ENCODE results near the gene ADCY10.
"Not testable (repeated sequence)": the region's sequence is repeated elsewhere in the genome, so short reads cannot be mapped to it uniquely, and the experiment has no call there.

ADCY10 gene

DNA sequence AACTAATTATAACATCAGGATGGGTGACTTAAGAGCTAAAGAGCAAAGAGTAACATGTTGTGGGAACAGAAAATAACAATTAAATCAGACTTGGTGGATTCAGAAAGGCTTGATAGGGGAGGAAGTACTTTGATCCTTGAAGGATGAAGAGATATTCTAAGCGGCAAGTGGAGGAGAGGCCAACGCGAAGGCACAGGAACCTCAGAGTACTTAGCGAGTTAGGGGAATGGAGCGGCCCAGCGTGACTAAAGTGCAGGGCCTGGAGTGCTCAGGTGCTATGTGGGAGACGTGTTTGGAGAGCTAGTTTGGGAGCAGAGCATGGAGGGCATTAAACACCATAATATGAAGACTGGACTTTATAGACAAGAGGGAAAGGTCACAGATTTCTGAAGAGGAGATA lies 64.3 kb downstream of the ADCY10 start:
- no peak for DNase-seq

DNA sequence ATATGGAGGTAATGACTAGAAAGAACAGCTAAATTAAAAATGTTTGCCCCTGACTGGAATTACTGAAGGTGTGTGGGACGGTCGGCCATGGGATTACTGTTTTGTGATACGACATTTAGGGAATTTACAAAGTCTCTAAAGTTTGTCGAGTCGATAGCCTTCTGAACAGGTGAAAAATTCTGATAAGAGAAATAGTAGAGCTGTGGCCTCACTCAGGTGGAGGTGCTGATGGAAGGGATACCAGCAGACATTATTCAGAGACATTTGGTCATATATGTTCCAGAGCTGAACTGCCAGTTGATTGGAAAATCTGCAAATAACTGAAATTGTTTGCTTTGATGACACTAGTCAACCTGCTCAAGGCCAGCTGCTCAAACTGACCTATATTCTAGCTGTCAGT lies 71.1 kb downstream of the ADCY10 start:
- DNase-seq = no peak

DNA sequence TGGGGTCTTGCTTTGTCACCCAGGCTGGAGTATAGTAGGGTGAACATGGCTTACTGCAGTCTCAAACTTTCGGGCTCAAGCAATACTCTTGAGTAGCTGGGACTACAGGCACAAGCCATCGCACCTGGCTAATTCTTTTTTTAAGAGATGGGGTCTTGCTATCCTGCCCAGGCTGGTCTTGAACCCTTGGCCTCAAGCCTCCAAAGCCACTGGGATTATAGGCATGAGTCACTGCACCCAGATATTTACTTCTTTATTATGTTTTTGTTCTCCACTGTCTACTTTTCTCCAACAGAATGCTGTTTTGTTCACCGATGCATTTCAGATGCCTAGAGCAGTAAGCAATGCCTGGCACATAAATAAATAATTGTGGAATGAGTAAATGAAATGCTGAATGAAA lies 72.4 kb downstream of the ADCY10 start:
- DNase-seq = no peak

DNA sequence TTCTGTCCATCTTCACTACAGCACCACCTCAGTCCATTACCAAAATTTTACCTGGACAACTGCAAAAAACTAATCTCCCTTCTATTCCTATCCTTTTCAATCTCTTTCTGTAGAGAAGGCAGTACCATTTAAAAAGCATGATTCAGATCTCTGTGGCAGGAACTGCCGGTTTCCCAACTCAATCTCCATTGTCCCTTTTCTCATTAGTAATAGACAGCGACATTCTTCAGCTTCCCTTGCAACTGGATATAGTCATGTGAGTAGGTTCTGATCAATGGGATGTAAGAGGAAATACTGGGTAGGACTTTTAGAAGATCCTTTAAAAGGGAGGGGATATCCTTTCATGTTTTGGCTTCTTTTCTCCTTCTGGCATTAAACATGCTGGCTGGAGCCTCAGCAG lies 74.9 kb downstream of the ADCY10 start:
- no peak for DNase-seq

DNA sequence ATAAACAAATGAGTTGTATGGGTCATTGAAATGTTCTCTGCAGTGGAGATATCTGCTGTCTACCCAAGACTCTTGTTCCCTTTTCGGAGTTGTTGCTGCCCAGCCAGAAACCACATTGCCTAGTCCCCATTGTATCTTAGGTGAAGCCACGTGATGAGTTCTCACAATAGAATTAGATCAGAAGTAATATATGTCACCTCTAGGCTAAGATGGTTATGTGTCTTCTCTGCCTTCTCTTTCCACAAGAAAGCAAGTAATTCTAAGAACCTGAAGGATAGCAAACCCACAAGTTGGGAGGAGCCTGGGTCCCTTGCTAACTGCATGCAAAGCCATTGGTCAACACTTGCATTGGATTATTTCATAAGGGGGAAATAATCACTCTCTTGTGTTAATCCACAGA lies 76.6 kb downstream of the ADCY10 start:
- DNase-seq = peak in 2 of 4 experiments; percentile 17 to 38

DNA sequence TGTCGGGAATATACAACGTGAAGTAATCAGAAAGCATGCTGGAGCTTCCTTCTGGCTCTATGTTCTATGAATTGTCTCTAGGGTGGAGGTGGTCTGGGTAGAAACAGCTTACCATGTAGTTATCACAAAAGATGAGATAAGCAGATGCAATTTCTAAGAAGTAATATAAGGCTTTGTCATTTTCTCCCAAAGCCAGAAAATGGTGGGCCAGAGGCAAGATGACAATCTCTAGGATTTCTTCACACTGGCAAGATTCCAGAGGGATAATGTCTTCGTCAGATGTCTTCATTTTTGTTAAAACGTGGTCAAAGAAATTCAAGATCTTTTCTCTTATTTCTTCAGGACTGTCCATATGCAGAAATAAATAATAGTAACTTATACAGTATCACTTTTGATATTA lies 77.7 kb downstream of the ADCY10 start:
- no peak for DNase-seq

DNA sequence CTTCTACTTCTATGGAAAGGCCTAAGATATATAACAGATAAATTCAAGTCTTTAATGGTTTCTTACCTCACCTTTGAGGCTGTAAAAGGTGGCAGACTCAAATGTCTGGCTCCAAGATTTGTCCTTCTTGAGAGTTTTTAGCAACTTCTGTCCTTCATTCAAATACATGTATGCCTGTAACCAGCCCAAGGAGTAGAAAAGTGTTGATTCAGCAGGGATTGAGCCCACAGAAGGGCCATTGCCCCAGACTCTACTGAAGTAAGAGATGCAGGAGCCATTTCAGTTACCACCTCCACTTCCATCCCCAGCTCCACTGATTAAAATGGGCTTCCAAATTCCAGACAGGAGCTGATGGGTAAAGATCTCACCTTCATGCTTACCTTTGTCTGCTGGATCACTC lies 80.0 kb downstream of the ADCY10 start:
- DNase-seq = no peak

DNA sequence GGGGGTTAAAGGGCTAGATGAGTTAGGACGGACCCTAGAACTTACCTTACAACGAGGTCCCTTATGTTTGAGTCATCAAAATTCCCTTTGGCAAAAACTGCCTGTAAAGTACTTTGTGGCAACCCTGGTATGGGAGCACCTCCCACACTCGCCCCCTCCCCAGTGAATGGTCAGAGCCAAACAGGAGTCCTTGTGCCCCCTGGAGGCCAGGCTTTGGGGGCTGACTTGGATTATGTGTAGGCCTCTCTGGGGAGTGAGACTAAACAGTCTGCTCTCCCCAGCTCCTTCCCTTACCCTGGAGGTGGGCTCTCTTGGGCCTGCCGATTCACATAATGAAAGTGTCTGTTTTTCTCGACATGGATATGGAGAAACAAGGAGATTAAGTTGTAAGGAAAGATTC lies 81.2 kb downstream of the ADCY10 start:
- no peak for DNase-seq

DNA sequence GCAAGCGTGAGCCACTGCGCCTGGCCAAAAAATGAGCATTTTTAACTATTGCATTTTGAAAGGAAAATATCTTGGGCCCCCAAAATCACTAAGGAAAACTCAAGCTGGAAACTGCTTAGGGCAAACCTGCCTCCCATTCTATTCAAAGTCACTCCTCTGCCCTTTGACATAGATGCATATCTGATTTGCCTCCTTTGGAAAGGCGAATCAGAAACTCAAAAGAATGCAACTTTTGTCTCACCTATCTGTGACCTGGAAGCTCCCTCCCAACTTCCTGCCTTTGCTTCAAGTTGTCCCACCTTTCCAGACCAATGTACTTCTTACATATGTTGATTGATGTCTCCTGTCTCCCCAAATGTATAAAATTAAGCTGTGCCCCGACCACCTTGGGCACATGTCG lies 83.3 kb downstream of the ADCY10 start:
- DNase-seq = not testable (repeated sequence)

DNA sequence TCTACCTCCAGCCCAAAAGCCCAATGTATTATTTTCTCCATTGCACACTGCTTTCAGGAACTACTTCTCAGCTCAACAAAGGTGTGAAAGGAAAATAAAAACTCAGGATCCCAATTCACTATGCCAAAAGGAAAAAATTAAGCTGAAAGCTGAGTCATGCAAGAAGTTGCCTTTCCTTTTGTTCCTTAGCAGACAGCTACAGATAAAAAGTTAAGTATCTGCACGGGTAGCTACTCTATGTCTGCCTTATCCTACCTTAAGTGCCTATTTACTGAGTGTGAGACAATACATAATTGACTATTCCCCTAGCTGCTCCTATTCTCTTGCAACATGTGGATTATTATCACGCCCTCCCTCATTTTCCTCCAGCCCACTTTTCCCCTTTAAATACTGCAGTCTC lies 84.1 kb downstream of the ADCY10 start:
- no peak for DNase-seq

DNA sequence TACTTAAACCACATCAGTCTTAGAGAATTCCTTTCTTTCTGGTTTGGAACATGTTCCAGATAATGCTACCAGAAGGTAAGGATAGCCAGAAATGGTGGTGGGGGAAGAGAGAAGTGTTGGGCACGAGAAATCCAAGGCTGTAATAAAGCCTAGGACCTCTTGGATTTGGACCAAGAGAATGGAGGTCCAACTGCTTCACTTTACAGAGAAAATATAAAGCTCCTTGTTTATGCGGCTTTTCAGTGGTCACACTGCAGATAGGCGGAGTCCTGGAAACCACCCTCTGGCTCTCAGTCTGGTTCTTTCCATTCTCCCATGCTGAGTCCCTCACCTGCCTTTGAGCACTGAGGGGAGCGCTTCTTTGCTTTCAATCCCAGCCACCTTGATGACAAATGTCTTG lies 87.8 kb downstream of the ADCY10 start:
- no peak for DNase-seq

DNA sequence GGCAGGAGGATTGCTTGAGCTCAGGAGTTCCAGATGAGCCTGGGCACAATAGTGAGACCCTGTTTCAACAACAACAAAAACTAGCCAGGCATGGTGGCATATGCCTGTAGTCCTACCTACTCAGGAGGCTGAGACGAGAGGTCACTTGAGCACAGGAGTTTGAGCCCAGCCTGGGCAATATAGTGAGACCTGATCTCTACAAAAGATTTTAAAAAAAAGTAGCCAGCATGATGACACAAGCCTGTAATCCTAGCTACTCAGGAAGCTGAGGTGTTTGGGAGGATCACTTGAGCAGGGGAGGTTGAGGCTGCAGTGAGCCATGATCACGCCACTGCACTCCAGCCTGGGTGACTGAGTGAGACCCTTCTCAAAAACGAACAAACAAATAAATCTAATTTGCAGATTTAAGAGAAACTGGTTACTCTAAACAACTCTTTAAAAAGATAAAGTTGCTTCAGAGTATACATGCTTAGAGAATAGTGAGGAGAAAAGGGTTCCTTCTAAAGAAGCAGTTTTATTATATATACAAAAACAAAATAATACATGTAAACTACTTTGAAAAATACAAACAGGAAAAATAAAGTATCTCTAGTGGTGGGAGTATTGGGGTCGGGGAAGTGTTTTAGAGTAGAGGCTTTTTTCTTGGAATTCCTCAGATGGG lies 88.4 kb downstream of the ADCY10 start:
- no peak for DNase-seq

DNA sequence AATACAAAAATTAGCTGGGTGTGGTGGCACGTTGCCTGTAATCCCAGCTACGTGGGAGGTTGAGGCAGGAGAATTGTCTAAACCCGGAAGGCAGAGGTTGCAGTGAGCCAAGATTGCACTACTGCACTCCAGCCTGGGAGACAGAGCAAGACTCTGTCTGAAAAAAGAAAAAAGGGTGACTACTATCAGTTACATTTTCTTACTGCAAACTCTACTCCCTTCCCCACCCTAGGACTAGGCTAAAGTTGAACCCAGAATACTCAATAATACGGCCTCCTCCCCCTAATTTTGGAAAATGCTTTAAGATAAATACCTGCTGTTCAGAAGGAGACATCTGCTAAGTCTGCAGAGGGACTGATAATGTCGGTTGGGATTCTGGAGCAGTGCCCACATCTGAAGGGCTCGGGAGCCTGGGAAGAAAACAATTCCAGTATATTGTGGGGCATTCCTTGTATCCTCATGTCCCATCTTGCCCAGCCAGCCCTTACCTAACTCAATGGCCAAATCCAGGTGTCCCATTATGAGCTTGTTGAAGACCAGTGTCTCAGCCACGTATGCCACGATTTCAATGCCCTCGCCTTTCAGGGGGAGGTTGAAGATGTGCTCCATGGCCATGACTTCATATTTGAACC lies 89.7 kb downstream of the ADCY10 start:
- no peak for DNase-seq

DNA sequence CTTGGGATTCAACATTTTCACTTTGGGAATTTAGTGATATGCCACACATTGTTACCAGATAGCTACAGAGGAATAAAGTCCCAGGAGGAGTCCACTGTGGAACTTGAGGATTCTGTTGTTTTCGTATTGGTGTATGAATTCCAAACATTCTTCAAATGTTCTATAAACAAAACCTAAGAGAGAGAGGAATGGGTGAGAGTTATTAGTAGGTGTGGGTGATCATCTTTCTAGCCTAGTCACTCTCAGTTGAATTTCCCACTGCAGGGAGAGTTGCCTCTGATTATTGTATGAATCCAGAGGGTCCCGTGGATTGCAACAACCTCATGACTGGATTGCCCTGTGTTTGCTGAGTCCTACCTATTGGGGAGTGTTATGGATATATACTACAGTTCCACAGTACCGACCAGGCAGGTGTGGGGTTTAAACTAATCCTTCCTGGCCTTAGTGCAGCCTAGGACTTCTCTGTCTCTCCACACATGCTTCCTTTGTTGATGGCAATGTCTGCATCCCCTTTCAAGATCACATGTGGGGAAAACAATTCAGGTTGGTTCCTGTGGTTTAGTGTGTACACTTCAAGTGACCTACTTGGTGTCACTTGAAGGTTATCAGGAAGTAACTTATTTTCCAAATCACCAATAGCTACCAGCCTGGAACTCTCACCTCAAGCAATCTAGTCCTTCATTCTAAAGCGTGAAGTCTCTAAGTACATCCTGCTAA lies 91.8 kb downstream of the ADCY10 start:
- no peak for DNase-seq

DNA sequence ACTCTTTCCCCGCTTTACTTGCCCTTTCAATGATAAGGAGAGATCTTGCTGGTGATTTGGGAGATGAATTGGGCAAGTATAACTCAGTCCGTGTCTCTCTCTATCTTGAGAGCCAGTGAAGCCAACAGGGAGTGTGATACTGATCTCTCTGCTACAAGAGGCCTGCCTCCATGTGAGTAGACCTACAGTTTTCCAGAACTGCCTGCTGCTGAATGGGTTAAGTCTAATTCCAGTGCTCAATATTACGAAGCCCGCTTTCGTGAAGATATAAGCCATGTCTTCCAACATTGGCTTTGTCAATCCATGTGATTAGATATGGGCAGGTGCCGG lies 92.6 kb downstream of the ADCY10 start:
- DNase-seq = no peak

DNA sequence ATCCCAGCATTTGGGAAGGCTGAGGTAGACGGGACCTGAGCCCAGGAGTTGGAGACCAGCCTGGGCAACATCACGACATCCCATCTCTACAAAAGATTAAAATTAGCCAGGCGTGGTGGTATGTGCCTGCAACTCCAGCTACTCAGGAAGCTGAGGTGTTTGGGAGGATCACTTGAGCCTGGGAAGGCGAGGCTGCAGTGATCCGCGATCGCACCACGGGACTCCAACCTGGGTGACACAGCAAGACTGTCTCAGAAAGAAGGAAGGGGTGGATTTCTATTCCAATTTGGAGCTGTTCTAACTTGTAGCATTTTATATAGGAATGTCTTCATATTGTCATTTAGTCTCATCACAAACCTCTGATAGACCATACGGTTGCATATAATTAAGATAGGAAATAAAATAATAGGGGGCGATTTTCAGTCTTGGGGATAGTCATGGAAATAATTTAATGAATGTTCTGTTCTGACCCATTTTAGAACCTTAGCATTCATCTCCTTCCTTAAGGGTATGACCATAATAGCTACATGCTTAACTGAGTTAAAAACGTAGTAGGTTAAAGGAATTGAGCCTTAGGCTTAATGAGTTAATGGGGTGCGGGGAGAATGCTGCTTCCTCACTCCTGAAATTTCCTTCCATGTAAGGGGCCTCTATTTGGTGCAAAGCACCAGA lies 93.1 kb downstream of the ADCY10 start:
- no peak for DNase-seq

DNA sequence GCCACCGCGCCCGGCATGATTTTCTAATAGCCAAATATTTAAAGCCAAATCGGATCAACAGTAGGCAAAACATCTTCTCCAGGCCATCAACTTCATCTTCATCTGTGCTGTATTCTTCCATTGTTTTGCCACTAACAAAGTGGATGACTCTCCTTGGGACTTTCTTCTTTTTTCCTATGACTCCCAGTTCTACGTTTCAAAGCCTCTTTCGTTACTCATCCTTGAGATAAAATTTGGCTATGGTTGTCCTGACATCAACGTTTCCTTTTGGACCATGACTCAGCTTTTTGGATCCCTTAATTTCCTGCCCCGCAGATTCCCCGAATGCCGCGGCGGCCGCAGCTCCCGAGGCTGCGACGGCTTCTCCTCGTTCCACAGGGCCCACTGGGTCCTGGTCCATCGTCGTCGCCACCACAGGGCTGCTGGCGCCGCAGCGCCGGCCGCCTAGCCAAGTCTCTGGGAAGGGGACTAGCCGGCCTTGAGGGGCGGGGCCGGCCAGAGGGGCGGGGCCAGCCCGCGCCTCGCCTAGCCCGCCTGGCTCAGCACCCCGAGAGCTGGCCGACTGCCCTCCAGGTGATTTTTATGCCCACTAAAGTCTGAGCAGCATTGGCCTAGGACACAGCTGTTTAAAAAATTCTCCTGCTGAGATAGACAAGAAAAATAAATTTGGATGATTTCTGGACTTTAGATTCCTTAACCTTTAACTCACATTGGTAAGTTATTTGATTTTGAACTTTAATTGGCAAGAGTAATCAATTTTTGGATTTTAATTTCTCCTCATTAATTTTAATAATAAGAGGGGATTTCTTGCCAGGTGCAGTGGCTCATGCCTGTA lies 93.9 kb downstream of the ADCY10 start:
- DNase-seq = peak; percentile 52 to 83 (median 68)

DNA sequence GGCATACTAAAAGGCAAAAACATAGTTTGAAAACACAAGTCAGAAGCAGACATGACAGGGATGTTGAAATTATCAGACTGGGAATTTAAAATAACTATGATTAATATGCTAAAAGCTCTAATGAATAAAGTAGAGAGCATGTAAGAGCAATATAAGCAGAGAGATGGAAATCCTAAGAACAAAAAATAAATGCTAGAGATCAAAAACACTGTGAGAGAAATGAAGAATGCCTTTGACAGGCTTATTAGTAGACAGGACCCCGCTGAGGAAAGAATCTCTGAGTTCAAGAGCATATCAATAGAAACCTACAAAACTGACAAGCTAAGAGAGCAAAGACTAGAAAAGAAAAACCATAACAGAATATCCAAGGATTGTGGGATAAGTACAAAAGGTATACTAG lies 98.3 kb downstream of the ADCY10 start:
- DNase-seq = no peak

DNA sequence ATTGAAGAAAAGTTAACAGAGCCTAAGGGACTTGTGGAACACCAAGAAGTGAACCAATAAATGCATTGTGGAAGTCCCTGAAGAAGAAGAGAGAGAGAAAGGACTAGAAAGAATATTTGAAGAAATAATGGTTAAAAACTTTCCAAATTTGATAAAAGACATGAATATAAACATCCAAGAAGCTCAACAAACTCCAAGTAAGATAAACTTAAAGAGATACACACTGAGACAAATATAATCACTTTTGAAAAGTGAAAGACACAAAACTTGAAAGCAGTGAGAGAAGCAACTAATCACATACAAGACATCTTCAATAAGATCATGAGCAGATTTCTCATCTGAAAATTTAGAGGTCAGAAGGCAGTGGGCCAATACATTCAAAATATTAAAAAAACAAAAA lies 101.0 kb downstream of the ADCY10 start:
- DNase-seq = no peak

DNA sequence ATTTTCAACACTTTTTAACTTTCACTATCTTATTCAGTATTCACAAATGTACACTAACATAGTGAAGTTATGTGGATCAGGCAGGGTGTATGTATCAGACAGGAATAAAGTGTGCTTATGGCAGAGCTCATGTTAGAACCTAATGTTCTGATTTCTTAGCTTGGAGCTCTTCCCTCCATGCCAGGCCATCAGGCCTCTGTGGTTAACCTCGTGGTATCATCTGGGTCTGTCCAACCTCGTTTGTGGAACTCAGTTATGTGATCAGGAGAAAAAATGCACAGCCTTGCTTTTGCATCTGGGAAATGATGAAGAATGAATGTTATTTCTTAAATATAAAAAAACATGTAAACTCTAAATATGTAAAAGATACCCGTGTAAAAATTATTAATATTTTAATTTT lies 105.2 kb downstream of the ADCY10 start:
- no peak for DNase-seq

DNA sequence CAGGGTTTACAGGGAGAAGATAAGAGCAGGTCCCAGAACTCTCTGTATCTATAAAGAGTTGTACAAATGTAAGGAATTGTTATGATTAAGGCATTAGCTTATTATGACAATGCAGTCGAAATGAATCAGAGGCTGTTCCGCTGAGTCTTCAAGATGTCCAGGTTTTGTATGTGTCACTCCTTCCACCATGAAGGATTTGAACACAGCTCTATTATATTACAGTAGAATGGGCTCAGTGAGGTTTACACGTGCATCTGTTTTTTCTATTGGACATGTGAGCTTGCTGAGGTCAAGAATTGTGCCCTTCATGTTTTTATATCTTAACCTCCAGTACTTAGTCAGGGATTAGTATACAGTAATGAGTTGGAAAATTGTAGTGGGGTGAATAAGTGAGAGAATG lies 105.8 kb downstream of the ADCY10 start:
- DNase-seq = no peak

DNA sequence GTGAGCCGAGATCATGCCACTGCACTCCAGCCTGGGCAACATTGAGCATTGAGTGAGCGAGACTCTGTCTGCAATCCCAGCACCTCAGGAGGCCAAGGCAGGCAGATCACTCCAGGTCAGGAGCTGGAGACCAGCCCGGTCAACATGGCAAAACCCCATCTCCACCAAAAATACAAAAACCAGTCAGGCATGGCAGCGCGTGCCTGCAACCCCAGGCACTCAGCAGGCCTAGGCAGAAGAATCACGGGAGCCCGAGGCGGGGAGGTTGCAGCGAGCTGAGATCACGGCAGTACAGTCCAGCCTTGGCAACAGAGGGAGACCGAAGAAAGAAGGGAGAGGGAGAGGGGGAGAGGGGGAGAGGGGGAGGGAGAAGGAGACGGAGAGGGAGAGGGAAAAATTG lies 107.3 kb downstream of the ADCY10 start:
- not testable (repeated sequence) for DNase-seq

DNA sequence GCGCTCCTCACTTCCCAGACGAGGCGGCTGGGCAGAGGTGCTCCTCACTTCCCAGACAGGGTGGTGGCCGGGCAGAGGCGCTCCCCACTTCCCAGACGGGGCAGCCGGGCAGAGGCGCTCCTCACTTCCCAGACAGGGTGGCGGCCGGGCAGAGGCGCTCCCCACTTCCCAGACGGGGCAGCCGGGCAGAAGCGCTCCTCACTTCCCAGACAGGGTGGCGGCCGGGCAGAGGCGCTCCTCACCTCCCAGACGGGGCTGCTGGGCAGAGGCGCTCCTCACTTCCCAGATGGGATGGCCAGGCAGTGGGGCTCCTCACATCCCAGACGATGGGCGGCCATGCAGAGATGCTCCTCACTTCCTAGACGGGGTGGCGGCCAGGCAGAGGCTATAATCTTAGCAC lies 107.7 kb downstream of the ADCY10 start:
- DNase-seq = not testable (repeated sequence)
